NCI-H748 (cell line): ENCODE data around the gene SELENON.

Experiments used
- DNase-seq: peaks from one replicate; lab custom pipeline; 2025; ENCODE audit not compliant: unreplicated experiment; lab: John Stamatoyannopoulos, UW

Gene SELENON, protein sequence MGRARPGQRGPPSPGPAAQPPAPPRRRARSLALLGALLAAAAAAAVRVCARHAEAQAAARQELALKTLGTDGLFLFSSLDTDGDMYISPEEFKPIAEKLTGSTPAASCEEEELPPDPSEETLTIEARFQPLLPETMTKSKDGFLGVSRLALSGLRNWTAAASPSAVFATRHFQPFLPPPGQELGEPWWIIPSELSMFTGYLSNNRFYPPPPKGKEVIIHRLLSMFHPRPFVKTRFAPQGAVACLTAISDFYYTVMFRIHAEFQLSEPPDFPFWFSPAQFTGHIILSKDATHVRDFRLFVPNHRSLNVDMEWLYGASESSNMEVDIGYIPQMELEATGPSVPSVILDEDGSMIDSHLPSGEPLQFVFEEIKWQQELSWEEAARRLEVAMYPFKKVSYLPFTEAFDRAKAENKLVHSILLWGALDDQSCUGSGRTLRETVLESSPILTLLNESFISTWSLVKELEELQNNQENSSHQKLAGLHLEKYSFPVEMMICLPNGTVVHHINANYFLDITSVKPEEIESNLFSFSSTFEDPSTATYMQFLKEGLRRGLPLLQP

DNA sequence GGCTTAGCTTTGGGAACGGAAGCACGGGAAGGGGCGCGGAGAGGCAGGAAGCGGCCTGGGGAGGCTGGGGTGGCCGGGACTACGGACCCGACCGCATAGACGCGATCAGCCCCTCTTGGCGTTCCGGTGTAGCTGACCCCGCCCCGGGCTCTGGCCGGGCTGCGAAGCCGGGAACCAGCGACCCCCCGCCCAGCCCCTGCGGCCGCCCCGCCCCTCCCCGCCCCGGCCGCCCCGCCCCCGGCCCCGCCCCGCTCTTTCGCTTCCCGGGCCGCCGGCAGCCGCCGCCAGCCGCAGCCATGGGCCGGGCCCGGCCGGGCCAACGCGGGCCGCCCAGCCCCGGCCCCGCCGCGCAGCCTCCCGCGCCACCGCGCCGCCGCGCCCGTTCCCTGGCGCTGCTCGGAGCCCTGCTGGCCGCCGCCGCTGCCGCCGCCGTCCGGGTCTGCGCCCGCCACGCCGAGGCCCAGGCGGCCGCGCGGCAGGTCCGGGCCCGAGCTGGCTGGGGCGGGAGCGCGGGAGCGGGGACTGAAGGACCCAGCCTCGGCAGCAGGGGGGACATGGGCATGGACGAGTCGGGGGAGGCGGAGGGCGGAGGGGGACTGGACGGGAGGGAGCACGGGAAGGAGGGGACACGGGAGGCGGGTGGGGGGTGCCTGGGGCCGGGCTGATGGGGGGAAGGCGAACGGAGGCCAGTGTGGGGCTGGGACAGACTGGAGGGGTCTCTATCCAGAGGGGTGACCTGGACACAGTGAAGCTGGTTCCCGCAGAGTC is at the start of gene SELENON:
SELENON (plus strand) TSS at position 259 of the 768 bp plus-strand sequence; CDS start at position 297, 38 bp downstream.
- peak; percentile 61 for DNase-seq

DNA sequence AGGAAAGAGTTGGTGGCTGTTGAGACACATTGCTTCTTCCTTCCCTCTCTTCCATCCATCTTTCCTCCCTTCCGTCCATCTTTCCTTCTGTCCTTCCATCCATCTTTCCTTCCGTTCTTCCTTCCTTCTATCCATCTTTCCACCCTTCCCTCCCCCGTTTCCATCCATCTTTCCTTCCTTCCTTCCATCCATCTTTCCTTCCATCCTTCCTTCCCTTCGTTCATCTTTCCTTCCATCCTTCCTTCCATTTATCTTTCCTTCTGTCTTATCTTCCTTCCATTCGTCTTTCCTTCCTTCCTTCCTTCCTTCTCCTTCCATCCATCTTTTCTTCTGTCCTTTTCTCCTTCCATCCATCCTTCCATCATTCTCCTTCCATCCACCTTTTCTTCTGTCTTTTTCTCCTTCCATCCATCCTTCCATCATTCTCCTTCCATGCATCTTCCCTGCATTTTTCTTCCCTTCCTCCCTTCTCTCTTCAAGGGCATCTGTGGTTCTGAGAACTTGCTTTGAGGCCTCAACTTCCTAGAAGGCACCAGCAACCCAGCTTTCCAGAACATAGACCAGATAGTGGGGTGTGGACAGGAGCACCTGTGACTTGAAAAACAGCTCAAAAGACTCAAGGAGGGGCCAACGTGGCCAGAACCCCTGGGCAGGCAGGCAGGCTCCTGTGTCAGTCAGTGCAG is 48.9 kb upstream of the SELENON start:
- DNase-seq, result no peak

DNA sequence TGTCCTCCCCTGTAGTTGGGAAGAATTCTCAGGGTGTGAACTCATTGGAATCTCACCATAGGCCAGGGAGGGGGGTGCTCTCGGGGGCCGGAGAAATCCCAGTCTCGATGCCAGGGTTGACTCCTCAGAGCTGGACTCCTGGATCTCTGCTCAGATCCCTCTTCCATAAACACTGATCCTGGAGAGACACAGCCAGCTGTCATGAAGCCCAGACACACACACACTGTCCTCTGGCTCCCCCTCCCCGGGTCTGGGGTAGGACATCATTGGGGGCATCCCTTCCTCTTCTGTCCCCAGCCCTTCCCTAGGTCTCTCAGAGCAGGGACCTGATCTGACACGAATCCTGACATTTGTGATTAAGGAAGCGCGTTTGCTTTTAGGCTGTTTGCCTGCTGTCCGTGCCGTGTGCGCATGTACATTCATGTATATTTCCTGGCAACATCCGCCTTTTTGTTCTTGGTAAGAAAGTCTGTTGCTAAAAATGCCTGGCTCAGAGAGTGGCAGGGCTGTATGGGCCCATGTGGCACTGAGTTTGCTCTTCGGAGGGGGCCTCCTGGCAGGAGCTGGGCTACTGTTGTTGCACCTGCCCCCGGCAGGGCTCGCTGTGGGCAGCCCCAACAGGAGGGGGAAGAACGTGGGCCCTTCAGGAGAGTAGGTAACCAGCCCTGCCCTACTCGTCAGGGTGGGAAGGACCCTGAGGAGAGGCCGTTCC is 45.4 kb upstream of the SELENON start:
- no peak for DNase-seq

DNA sequence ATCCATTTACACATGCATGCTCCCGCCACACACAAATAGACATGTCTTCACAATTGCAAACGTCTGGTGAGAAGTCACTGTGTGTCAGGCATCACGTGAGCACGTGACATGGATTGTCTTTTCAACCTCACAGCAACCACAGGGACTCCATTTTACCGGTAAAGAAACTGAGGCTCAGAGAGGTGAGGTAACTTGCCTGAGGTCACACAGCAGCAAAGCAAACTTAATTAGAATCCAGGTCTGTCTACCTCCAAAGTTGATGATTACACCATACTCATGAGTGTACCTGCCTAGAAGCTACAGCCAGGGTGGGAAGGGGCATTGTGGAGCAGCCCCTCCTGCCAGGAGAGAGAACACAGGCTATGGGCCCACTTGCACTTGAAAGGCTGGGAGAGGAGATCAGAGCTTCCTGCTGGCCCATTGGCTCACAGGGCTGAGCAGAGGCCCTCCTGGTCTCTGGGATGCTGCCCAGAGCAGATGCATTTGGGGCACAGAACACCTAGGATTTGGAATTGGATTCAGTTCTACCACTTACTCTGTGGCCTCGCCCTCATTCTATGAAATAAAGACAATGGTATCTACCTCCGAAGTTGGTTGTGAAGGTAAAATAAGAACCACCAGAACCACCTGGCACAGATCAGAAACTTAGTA is 44.4 kb upstream of the SELENON start:
- DNase-seq, result no peak

DNA sequence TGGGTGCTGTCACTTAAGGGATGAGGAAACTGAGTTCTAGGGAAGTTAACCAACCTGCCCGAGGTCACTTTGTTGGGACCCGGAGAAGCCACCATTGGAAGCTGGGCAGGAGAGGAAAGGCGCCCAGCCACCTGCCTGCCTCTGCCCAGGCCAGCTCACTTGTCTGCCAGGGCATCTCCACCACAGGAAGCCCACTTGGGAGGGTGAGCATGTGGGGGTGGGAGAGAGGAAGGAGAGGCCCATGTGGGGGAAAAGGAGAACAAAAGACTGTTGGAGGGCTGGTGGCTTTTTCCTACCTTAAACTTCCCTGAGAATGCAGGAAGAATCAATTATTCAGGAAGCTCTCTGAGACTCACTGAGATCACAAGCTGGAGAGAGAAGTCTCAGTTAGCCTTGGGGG is 43.8 kb upstream of the SELENON start:
- no peak for DNase-seq

DNA sequence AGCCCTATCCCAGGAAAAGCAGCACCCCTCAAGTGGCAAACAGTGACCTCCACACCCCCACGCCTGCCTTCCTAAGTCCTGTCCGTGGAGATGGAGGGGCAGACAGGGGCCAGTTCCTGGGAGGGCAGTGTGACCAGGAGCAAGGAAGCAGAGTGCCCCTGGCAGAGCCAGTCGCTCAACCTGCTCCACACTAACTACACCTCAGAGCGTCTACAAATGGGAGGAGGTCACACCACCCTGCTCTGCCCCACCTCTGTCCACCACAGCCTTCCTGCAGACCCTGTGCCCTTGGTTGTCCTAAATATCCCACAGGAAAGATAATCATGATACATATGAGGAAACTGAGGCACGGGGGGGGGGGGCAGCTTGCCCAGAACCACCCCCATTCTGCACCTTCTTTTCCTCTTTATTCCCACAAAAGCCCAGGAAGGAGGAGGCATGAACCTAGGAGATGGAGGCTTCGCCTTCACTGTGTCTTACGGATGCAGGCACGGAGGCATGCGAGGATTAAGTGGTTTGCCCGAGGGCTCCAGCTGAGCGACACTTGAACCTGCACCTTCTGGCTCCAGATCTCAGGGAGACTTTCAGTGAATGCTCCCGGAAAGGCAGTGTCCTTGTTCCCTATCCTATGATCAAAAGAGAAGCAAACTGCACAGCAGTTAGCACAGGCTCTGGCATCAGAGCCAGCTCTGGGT is 42.7 kb upstream of the SELENON start:
- no peak for DNase-seq

DNA sequence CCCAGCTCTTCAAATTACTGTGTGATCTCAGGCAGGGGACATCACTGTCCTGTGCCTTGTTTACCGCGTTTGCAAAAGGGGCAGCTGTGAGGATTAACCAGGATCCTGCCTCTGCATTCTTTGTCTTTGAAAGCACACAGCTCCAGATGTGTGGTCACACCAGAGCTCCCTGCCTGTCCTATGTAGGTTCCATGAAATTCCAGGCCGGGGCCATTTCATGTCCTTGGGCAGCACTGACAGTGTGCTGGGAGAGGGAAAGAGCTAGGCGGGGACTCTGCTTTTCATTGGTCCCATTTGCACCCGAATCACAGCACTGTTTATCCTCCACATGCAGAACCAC is 42.2 kb upstream of the SELENON start:
- no peak for DNase-seq

DNA sequence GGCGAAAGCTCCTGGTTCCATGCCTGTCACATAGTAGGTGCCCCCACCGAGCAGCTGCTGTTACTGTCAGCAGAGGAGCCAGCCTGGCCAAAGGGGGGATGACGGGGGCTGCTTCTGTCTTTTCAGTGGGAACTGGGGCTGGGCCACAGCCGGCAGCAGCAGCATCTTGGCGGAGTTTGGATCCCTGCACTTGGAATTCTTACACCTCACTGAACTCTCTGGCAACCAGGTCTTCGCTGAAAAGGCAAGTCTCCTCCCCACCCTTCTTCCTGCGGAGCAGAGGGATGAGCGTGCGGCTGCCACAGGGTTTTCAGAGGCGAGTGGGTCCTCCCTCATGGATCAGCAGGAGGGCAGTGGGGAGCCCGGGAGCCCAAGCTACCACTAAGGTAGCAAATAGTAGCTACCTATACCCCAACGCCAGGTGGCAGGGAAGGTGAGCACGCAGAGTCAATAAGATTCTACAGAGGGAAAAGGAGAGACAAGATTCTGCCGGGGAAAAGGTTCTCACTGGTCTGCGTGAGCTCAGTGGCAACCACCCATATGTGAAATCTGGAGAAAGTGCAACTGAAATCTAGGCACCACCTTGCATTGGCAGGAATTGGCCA is 41.4 kb upstream of the SELENON start:
- no peak for DNase-seq

DNA sequence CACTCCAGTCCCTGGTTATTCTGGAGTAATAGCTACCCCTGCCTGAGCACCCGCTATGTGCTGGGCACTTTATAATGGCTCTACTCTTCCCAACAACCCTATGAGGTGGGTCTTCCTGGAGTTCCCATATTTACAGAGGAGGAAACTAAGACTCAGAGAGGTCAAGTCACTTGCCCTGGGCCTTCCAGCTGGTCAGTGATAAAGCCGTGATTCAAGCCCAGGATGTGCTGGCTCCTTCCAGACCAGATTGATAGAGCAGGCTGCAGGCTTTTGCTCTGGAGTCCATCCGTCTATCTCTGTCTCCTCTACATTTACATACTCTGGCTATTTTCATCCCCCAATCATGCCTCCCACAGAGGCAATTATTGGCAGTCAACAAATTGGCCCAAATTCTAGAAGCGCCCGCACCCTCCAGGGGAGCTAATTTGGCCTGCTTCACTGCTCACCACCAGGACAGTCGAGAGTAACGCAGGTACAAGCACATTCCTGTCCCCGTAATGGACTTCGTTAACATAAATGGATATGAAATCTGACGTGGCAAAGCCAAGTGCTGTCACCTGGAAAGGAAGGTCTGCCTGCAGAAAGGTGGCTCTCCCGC is 39.8 kb upstream of the SELENON start:
- no peak for DNase-seq

DNA sequence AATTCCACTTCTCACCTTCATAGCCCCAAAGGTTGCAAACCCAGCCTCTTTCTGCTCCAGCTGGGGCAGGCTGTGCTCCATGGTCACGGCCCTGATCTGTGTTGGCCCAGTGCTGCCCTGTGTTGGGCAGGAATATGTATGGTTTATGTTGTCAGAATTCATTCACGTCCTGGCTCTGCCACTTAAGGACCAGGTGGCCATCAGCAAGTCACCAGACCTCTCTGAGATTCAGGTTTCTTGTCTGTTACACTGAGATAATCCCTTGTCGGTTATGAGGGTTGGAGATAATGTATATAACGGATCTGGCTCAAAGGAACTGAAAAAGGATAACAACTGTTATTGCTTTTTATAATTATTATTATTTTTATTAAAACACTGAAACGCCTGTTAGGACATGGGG is 39.1 kb upstream of the SELENON start:
- no peak for DNase-seq

DNA sequence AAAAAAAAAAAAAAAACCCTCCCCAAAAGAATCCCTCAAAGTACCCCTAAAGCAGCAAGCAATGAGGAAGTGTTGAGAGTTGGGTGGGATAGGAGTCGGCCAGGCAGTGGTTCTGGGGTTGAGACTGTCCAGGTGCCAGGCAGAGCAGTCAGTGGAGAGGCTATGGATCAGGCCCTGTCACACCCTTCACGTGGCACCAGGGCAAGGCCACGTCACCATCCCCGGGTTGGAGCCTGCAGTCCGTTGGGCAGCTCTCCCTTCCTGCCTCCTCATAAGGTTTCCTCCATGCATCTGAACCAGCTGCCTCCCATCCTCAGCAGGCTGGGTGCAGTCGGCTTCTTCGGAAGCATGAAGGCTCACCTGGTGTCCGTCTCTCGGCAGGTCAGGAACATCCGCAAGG is 36.5 kb upstream of the SELENON start:
- no peak for DNase-seq

DNA sequence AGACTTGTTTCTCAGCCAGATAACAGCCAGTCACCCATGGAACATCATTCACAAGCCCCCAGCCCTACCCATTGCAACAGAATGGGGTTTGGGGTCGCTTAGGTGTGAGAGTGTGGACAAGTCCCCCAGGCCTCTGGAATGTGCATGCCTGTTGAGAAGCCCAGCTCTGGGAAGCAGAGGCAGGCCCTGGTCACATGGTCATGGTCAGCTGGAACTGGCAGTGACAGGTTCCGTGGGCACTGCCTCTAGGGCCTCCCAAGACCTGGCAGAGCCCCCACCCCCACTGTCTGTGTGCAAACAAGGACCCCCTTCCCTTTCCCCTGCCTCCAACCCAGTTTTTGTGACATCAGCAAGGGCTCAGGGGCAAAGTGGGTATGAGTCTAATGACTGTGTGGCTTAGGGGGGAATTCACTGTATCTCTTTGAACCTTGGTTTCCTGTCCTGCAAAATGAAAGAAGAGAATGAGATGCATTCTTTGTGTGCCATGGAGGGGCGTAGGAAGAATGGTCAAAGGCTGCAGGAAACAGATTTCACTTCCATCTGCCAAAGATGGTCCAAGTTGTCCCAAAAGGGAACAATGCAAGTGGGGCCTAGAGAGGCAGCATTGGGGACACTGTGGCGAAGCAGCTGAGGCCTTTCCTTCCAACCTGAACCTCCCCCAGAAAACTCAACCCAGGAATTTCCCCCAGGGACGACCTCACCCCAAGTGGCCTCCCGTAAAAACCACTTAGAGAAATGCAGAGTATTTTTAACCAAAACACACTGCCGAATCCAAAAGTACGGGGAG is 34.7 kb upstream of the SELENON start:
- DNase-seq, result no peak

DNA sequence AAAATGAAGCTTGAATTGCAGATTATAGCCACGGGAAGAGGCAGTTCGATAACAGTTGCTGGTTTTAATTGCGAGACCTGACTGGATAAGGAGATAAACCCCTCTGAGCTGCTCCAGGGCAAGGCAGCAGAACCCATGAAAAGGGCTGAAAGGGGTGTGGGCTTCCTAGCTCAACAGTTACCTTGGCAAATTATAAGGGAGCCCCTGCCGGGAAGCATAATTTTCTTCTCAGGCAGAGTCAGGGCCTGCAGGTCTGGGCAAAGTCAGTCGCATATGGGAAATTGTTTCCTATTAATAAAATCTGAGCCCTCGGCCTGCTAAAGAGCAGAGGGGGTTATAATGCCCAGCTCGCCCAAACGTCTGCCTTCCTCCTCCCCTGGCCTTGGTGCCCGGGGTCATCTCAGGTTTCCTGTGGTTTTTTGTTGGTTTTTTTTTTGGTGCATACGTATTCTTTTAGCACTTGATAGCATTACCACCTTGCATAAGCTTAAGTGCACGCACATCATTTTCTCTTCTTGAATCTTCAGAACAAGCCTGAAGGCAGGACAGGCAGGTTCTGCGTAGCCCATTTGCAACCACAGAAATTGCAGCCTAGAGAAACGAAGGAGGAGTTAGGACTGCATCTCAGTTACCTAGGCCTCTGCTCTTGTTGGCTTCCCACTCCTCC is 33.9 kb upstream of the SELENON start:
- no peak for DNase-seq

DNA sequence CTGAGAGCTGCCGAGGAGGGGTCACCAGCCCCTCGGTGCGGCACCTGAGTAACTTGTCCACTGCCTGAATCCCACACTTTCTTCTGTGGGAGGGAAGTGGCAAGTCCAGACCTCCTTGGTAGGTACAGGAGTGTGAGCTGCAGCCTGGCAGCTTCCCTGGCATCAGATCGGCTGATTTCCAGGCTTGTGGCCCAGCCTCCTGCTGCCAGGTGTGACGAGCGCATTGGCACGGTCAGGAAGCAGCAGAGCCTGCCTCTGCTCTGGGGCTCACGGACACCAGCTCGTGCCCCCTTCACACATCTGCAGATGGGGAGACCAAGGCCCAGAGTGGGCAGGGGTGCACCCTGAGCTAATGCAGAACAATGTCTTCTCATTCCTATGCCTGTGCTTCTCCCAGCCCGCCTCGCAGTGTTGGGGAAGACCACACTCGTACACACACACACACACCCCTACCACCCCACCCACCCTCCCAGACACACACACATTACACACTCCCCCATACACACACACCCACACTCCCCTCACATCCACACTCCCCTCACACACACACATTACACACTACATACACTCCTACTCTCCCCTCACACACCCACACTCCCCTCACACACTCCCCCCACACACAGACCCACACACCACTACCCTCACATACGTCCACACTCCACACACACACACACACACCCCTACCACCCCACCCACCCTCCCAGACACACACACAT is 33.1 kb upstream of the SELENON start:
- DNase-seq, result no peak

DNA sequence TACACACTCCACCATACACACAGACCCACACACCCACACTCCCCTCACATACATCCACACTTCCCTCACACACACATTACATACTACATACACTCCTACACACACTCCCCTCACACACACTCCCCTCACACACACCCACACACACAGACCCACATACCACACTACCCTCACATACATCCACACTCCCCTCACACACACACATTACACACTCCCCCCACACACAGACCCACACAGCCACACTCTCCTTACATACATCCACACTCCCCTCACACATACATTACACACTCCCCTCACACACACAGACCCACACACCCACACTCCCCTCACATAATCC is 32.6 kb upstream of the SELENON start:
- no peak for DNase-seq

DNA sequence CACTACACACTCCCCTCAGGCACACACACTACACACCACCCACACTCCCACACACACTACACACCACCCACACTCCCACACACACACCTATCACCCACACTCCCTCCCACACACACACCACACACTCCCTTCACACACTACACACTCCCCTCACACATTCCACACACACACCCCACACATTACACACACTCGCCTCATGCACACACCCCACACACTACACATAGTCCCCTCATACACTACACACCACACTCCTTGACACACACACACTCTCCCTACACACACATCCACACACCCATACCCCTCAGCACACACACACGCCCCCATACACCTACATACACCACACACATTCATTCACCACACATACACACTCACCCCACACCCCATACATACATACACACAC is 31.0 kb upstream of the SELENON start:
- DNase-seq, result no peak
